Tibial artery (tissue), 4 donors: ENCODE measurements around the gene TTC34.

ENCODE experiments used
- DNase-seq, 2 donors: peaks; one replicate each; pipeline ENCODE4 v3.0.0-alpha.2; 2019
- H3K27ac ChIP-seq, 2 donors: fragments of 200-600 bp; sonication (generic) in 1 of 2; 1 replicate in 1 of 2; 2 replicates in 1 of 2; pipeline ENCODE4 v1.5.1; 2018 to 2019; ENCODE audit warnings: mild to moderate bottlenecking in 1 of 2
- H3K27me3 ChIP-seq, 2 donors: fragments of 200-600 bp; sonication (generic) in 1 of 2; one replicate each; pipeline versions ENCODE4 v1.5.1 to v1.6.0; 2016 to 2019
- H3K36me3 ChIP-seq, 3 donors: fragments of 200-600 bp; sonication (generic) in 2 of 3; one replicate each; pipeline ENCODE4 v1.5.1; 2016 to 2019; ENCODE audit warnings: mild to moderate bottlenecking in 2 of 3
- H3K4me1 ChIP-seq, 4 donors: fragments of 200-600 bp; sonication (generic) in 2 of 4; 1 replicate in 3 of 4; 2 replicates in 1 of 4; pipeline ENCODE4 v1.5.1; 2016 to 2019
- H3K4me3 ChIP-seq, 2 donors: fragments of 200-600 bp; sonication (generic) in 1 of 2; 1 replicate in 1 of 2; 2 replicates in 1 of 2; pipeline ENCODE4 v1.5.1; 2018 to 2019; ENCODE audit warnings: mild to moderate bottlenecking in 2 of 2
- H3K9me3 ChIP-seq, 3 donors: fragments of 200-600 bp; sonication (generic) in 1 of 3; one replicate each; pipeline ENCODE4 v1.5.1; 2016 to 2019
- CTCF ChIP-seq, 2 experiments: fragments of 200-600 bp in 1 of 2; fragments of 450-650 bp in 1 of 2; IDR thresholded peaks; one replicate each; pipeline ENCODE4 v1.5.1; 2017 to 2019; ENCODE audit warnings: antibody characterized with exemption in 2 of 2, mild to moderate bottlenecking in 1 of 2, moderate library complexity in 1 of 2
- intact Hi-C: fragments of 100-400 bp; cut with DNase I; formaldehyde crosslinking; loops from one replicate; pipeline ENCODE4 v1.15.0; 2023; ENCODE audit warnings: low total_unique reads

TTC34 gene

DNA sequence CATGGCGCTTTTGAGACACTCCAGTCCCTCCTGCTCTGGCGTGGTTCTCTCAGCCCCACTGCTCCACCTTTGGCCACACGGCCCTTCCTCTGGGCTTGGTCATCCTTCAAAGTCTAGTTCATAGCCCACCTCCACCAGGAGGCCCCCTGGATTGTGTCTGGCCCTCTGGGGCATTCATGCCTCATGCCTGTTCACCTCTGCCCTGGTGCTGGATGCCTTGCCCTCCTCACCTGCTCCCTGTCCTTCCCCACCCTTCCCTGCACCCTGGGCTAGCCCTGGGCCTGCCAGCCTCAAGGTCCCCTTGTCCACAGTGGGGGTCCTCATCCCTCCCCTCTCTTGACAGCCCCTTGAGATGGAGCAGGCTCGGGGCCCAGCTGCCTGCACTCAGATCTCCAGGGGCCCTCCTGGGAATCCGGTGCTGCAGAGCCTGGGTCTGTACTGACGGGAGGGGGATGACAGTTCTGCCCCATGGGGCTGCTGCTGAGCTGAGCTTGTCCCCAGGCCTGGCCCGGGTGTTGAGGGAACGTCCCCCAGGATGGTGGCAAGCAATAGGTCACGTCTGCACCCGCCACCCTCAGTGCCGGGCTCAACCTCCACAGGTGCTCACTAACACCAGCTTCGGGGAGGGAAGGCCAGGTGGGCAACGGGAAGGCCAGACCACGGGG lies 196.5 kb downstream of the TTC34 start:
- Histone ChIP-seq H3K36me3 (no peaks in the 10 kb centered on the region), H3K9me3 (no peaks in the 10 kb centered on the region), H3K27me3 (peaks cover 0 to 69% of the 10 kb centered on the region in 2 donors), H3K4me1 (no peaks in the 10 kb centered on the region), H3K4me3 (no peak overlapping the region), H3K27ac (no peak overlapping the region)
- no peak for DNase-seq
- no peak for TF ChIP-seq CTCF (IDR thresholded peaks at IDR 0.05)
- intact Hi-C loops = no loop called here

DNA sequence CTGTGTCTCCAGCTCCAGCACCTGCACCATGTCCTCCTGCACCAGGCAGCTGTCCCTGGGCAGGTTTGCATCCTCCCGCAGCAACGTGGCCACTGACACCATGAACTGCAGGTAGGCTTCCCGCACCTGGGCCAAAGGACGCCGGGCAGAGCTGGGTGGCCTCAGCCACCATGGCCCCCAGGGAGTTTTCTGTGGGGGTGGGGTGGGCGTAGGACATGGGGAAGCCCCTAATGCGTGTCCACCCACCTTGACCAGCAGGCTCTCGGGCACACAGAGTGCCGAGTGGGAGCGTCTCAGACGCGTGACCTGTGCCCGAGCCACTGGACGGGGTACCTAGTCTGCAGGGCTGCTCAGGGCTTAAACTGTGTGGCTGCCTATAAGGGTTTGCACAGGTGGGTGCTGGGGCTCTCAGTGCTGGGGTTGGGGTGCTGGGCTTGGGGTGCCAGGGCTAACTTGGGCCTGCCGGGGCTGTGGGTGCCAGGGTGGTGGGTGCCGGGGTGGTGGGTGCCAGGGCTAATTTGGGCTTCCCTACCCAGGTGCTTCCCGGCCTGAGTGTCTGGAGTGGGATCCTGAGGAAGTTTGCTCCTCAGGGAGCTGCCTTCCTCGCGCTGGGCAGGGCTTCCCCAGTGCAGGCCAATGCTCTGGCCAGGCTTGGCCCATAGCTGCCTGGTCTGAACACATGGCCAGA lies 197.2 kb downstream of the TTC34 start:
- intact Hi-C loops = no loop called here
- Histone ChIP-seq H3K36me3 (no peaks in the 10 kb centered on the region), H3K27ac (no peak overlapping the region), H3K4me3 (no peak overlapping the region), H3K9me3 (peaks cover 0 to 1% (median 0%) of the 10 kb centered on the region in 3 donors), H3K27me3 (peaks cover 0 to 62% of the 10 kb centered on the region in 2 donors), H3K4me1 (no peaks in the 10 kb centered on the region)
- DNase-seq = no peak
- no peak for TF ChIP-seq CTCF (IDR thresholded peaks at IDR 0.05)

GRCh38 chr1:2603521-2604155 lies 197.9 kb downstream of the TTC34 start:
- H3K4me1 ChIP-seq = no peaks in the 10 kb centered on the region
- peaks cover 0 to 8% (median 2%) of the 10 kb centered on the region in 3 donors for H3K9me3 ChIP-seq
- H3K36me3 ChIP-seq = no peaks in the 10 kb centered on the region
- no peak overlapping the region for H3K4me3 ChIP-seq
- intact Hi-C loops = no loop called here
- H3K27ac ChIP-seq = no peak overlapping the region
- H3K27me3 ChIP-seq = peaks cover 0 to 58% of the 10 kb centered on the region in 2 donors
- TF ChIP-seq CTCF (IDR thresholded peaks at IDR 0.05) = no peak
- no peak for DNase-seq

DNA sequence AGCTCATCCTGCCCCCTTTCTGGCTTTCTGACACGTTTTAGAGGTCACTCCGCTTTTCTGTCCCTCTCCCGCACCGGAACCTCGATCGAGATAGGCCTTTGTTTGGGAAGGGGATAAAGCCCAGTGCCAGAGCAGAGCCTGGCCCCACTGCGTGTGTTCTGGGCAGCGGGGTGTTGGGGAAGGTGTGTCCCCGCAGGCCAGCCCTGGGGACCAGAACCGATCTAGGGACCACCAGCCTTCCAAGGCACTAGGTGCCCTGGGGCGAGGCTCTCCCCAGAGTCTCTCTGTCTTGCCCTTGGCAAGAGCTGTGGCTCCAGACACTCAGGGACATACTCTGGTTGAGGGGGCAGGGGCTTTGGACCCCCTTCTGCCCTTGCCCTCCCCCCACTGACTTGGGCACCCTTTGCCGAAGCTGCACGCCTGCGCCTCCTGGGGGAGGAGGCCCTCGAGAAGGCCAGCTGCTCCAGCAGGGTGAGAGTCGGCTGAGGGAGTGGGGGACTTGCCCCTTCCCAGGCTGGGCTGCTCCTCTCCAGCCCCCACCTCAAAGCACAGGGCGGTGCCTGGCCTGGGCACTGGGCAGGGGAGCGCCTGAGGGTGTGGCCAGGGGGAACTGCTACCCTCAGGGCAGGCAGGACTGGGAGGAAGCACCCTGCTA lies 198.5 kb downstream of the TTC34 start:
- Histone ChIP-seq H3K4me1 (no peaks in the 10 kb centered on the region), H3K9me3 (peaks cover 0 to 13% (median 9%) of the 10 kb centered on the region in 3 donors), H3K27ac (no peak overlapping the region), H3K36me3 (no peaks in the 10 kb centered on the region), H3K27me3 (peaks cover 0 to 56% of the 10 kb centered on the region in 2 donors), H3K4me3 (no peak overlapping the region)
- no peak for TF ChIP-seq CTCF (IDR thresholded peaks at IDR 0.05)
- DNase-seq = no peak
- intact Hi-C loops = no loop called here

- no peak overlapping the region for H3K4me3 ChIP-seq
Measured at GRCh38 chr1:2602311-2602835, 199.1 kb downstream of the TTC34 start.

More at GRCh38 chr1:2602311-2602835, 199.1 kb downstream of the TTC34 start:
- TF ChIP-seq CTCF (IDR thresholded peaks at IDR 0.05) = no peak
- DNase-seq = no peak
- H3K9me3 ChIP-seq = peaks cover 0 to 13% (median 13%) of the 10 kb centered on the region in 3 donors
- intact Hi-C loops = no loop called here
- H3K27me3 ChIP-seq = peaks cover 0 to 50% of the 10 kb centered on the region in 2 donors
- no peaks in the 10 kb centered on the region for H3K4me1 ChIP-seq
- H3K36me3 ChIP-seq = no peaks in the 10 kb centered on the region
- no peak overlapping the region for H3K27ac ChIP-seq
